K562 (cell line): ENCODE data around the gene CKAP5. TPM values are rescaled to one million over a fixed set of nuclear protein-coding genes. Genes with fewer than 3 reads are reported as not detected.

Source experiments
- ATAC-seq: fragments of 200-7000 bp; cut with Tn5 transposase; 3 replicates; pipeline ENCODE4 v1.9.1; 2020; ENCODE audit warnings: moderate library complexity
- BruUV-seq: library from RNA; stranded (reverse); fragments of 400-500 nt; replicated peaks from 2 replicates; lab custom pipeline; 2021; lab: Mats Ljungman, UMichigan
- CTCF ChIA-PET: fragments of 300-600 bp; formaldehyde crosslinking; extraction: SDS; loops from one replicate; lab custom pipeline; 2021; ENCODE audit warnings: low intra/inter-chr PET ratio; lab: Yijun Ruan, JAX
- POLR2A ChIA-PET: fragments of 300-600, 350-650 bp; sonication (Branson Sonifier 250); formaldehyde crosslinking; extraction: SDS; loops from one replicate; lab custom pipeline; 2021; ENCODE audit warnings: antibody characterized with exemption, inconsistent platforms; lab: Yijun Ruan, JAX
- DNase-seq, 4 experiments: peaks; one replicate each; pipeline versions ENCODE4 v3.0.0 to v3.0.0-alpha.2; 2011 to 2018; ENCODE audit warnings: low spot score in 3 of 4, mixed read lengths in 3 of 4; ENCODE audit errors: extremely low read depth in 1 of 4
- FAIRE-seq: peaks from 2 replicates; lab custom pipeline; 2011; peaks lifted over from hg19 to GRCh38; lab: Jason Lieb, UNC
- H2AFZ ChIP-seq: 2 replicates; pipeline ENCODE4 v1.6.0; 2011; ENCODE audit warnings: low read depth, low read length, control low read depth, inconsistent platforms
- H3K27ac ChIP-seq: fragments of 200-600 bp; 3 replicates; pipeline ENCODE4 v1.8.0; 2011; ENCODE audit warnings: low read depth, mild to moderate bottlenecking, control low read depth, inconsistent platforms, low read length, moderate library complexity, mixed read lengths; ENCODE audit errors: extremely low read depth
- H3K27me3 ChIP-seq, 2 experiments: fragments of 300-600 bp in 1 of 2; 2 replicates in 1 of 2; 3 replicates in 1 of 2; pipeline versions ENCODE4 v1.6.0 to v1.8.0; 2011; ENCODE audit warnings: inconsistent platforms in 2 of 2, low read length in 2 of 2, mild to moderate bottlenecking in 1 of 2, mixed read lengths in 1 of 2, moderate library complexity in 1 of 2; ENCODE audit not compliant: control insufficient read depth in 2 of 2, insufficient read depth in 2 of 2
- H3K36me3 ChIP-seq: fragments of 300-600 bp; 3 replicates; pipeline ENCODE4 v1.8.0; 2011; ENCODE audit warnings: mild to moderate bottlenecking, low read length, inconsistent platforms; ENCODE audit not compliant: control insufficient read depth, insufficient read depth
- H3K4me1 ChIP-seq, 2 experiments: fragments of 200-600 bp in 1 of 2; replicated peaks in 1 of 2; 2 replicates in 1 of 2; 3 replicates in 1 of 2; pipeline versions ENCODE4 v1.5.1 to v1.8.0; 2011; ENCODE audit warnings: inconsistent platforms in 2 of 2, low read length in 2 of 2, mild to moderate bottlenecking in 1 of 2, mixed read lengths in 1 of 2, moderate library complexity in 1 of 2; ENCODE audit not compliant: control insufficient read depth in 2 of 2, insufficient read depth in 2 of 2
- H3K4me2 ChIP-seq: 2 replicates; pipeline ENCODE4 v1.6.1; 2011; ENCODE audit warnings: low read length, control low read depth, inconsistent platforms, mixed read lengths; ENCODE audit not compliant: insufficient read depth
- H3K4me3 ChIP-seq: fragments of 200-600 bp; sonication (generic), shearing (Covaris generic); 2 replicates; pipeline ENCODE4 v1.5.1; 2016; ENCODE audit warnings: control low read depth, inconsistent platforms
- H3K79me2 ChIP-seq: fragments of 200-600 bp; 3 replicates; pipeline ENCODE4 v1.8.0; 2011; ENCODE audit warnings: low read length, inconsistent platforms; ENCODE audit not compliant: control insufficient read depth, insufficient read depth
- H3K9ac ChIP-seq, 2 experiments: 2 replicates each; pipeline versions ENCODE4 v1.6.0 to v1.6.1; 2011; ENCODE audit warnings: low read depth in 2 of 2, low read length in 2 of 2, control low read depth in 1 of 2, inconsistent platforms in 1 of 2, mild to moderate bottlenecking in 1 of 2, mixed read lengths in 1 of 2; ENCODE audit not compliant: insufficient read depth in 1 of 2
- H3K9me1 ChIP-seq: one replicate; pipeline ENCODE4 v1.6.0; 2011; ENCODE audit warnings: inconsistent platforms, mild to moderate bottlenecking, low read length, moderate library complexity; ENCODE audit not compliant: control insufficient read depth, insufficient read depth
- H3K9me3 ChIP-seq: replicated peaks from 2 replicates; pipeline ENCODE4 v1.5.1; 2011; ENCODE audit warnings: low read depth, low read length, inconsistent platforms; ENCODE audit not compliant: control insufficient read depth, insufficient read depth
- H4K20me1 ChIP-seq: replicated peaks from 2 replicates; pipeline ENCODE4 v1.6.1; 2011; ENCODE audit warnings: low read length, inconsistent platforms, mixed read lengths; ENCODE audit not compliant: control insufficient read depth, insufficient read depth
- CREB1 ChIP-seq, 2 experiments: sonication (generic) in 1 of 2; formaldehyde crosslinking in 1 of 2; IDR thresholded peaks; 2 replicates each; pipeline versions ENCODE4 v1.6.1 to v1.8.0; 2012 to 2022; ENCODE audit warnings: inconsistent platforms in 1 of 2, mild to moderate bottlenecking in 1 of 2, missing genetic modification reagents in 1 of 2, moderate library complexity in 1 of 2
- IRF9 ChIP-seq: fragments of 450-650 bp; IDR thresholded peaks from 2 replicates; pipeline ENCODE4 v1.6.1; 2016; ENCODE audit warnings: missing biosample characterization, missing genetic modification characterization
- PATZ1 ChIP-seq: fragments of 250-450 bp; sonication (Bioruptor Pico); IDR thresholded peaks from 2 replicates; pipeline ENCODE4 v1.5.0; 2020; ENCODE audit warnings: mild to moderate bottlenecking, borderline replicate concordance
- ZNF318 ChIP-seq, 2 experiments: fragments of 450-650 bp; IDR thresholded peaks; 2 replicates each; pipeline ENCODE4 v1.6.1; 2016; ENCODE audit warnings: mild to moderate bottlenecking in 2 of 2, borderline replicate concordance in 1 of 2, low read depth in 1 of 2, moderate library complexity in 1 of 2
- WGBS: fragments of 100-300 bp; shearing (Covaris generic); methylation state at CpG from one replicate; pipeline ENCODE4 v1.1.6; 2016; ENCODE audit warnings: low coverage, mixed read lengths; ENCODE audit not compliant: insufficient coverage; ENCODE audit errors: missing lambda C conversion rate; 5-methylcytosine and 5-hydroxymethylcytosine counted together
- in situ Hi-C: fragments of 300-500 bp; cut with MboI; formaldehyde crosslinking; loops from 4 replicates; pipeline ENCODE4 v1.15.0; 2018; ENCODE audit warnings: inconsistent platforms, mixed read lengths
- intact Hi-C: fragments of 100-400 bp; cut with micrococcal nuclease; formaldehyde crosslinking; loops from 2 replicates; pipeline ENCODE4 v1.14.2; 2022
- polyA plus RNA-seq, 8 experiments: library from polyadenylated mRNA; depleted of rRNA in 4 of 8; stranded (reverse) in 5 of 8; unstranded in 3 of 8; fragments of >200 nt; fragmentation: Nextera tagmentation in 2 of 8; fragmentation: Illumina TruSeq in 1 of 8; extraction: Ambion mirVana in 2 of 8; extraction: Trizol in 1 of 8; gene quantifications; 2 replicates each; pipeline versions ENCODE4 v1.2.1 to v1.2.3, GENCODE V29; 2011 to 2014; ENCODE audit warnings: inconsistent platforms in 1 of 8, missing spikeins in 1 of 8
- total RNA-seq, 7 experiments: library from RNA; depleted of rRNA in 6 of 7; stranded (reverse); fragments of >200 nt in 6 of 7; fragmentation: Illumina TruSeq in 2 of 7; extraction: Trizol in 2 of 7; gene quantifications; 2 replicates each; pipeline versions ENCODE4 v1.2.1 to v1.2.3, GENCODE V29; 2011 to 2021; ENCODE audit warnings: low replicate concordance in 1 of 7

Gene CKAP5
- total and polyA plus RNA-seq, 9 of the 15 experiments (the other 6 are each of a cell fraction or from before 2014, with no cell fraction given) = 60.1 to 239 (median 139) TPM

GRCh38 chr11:46695345-46696211, 150.5 kb downstream of the CKAP5 start:
- Histone ChIP-seq H3K4me3 (no peak overlapping the region), H3K4me2 (no peak overlapping the region), H3K9me3 (no peaks in the 10 kb centered on the region), H4K20me1 (no peaks in the 10 kb centered on the region), H3K9me1 (no peaks in the 10 kb centered on the region), H3K27me3 (no peaks in the 10 kb centered on the region), H3K27ac (no peak overlapping the region), H3K79me2 (peaks cover 23% of the 10 kb centered on the region), H2AFZ (no peak overlapping the region), H3K36me3 (peaks cover 28% of the 10 kb centered on the region; the same call in 2 of the 3 replicates), H3K9ac (peak overlapping the region in 1 of 2 experiments; percentile 73; a peak in 2 of 4 replicates), H3K4me1 (peaks cover 24 to 32% of the 10 kb centered on the region in 2 experiments; a peak in 4 of 5 replicates)
- ATAC-seq (no peak), DNase-seq (no peak), FAIRE-seq (no peak)
- in situ Hi-C loops (no loop called here), intact Hi-C loops (no loop called here)
- CTCF ChIA-PET = interaction anchor here (0.7 kb wide), 1 partner anchor 13 kb away, joined by 3 read pairs; no protein-coding TSS in a partner anchor
- WGBS = 84% methylated on average over 12 of the region's 12 CpGs
- BruUV-seq = no TSS peak
- POLR2A ChIA-PET = interaction anchor here (1.2 to 1.5 kb wide), 3 partner anchors 10 to 22 kb away, joined by 3 to 4 read pairs (median 3); no protein-coding TSS in a partner anchor
- TF ChIP-seq IRF9 (tag) = no peak
- no peak for TF ChIP-seq CREB1 (IDR thresholded peaks at IDR 0.05)
- TF ChIP-seq CREB1 (CRISPR knock-in tag; IDR thresholded peaks at IDR 0.05) = no peak
- no peak for TF ChIP-seq PATZ1 (CRISPR knock-in tag)
- no peak for TF ChIP-seq ZNF318 (IDR thresholded peaks at IDR 0.05; ENCODE audit: borderline replicate concordance in 1 of 2, low read depth in 1 of 2)
